Activated CD8-positive, alpha-beta T cell treated with anti-CD3 and anti-CD28 coated beads for 36 hours (primary cell): ENCODE data around the gene NR1H4. TPM values are rescaled to one million over a fixed set of nuclear protein-coding genes. Genes with fewer than 3 reads are reported as not detected.

Experiments
- ATAC-seq: fragments of 200-7000 bp; cut with Tn5 transposase; one replicate; pipeline ENCODE4 v1.10.0; 2021; ENCODE audit warnings: mild to moderate bottlenecking, moderate library complexity
- CTCF ChIA-PET: fragments of 350-600 bp; sonication (Branson Sonifier 250); formaldehyde crosslinking; loops from one replicate; lab custom pipeline; 2021; ENCODE audit warnings: antibody characterized with exemption; lab: Charles Lee
- POLR2A ChIA-PET: fragments of 350-600 bp; sonication (Branson Sonifier 250); formaldehyde crosslinking; loops from one replicate; lab custom pipeline; 2021; ENCODE audit warnings: antibody characterized with exemption; lab: Charles Lee
- DNase-seq: peaks from one replicate; pipeline ENCODE4 v3.0.0-alpha.2; 2020
- H3K27ac Mint-ChIP-seq: one replicate; pipeline ENCODE4 v1.8.0; 2021; ENCODE audit warnings: mild to moderate bottlenecking, mixed read lengths
- H3K27me3 Mint-ChIP-seq: one replicate; pipeline ENCODE4 v1.8.0; 2021; ENCODE audit warnings: mixed read lengths
- H3K36me3 Mint-ChIP-seq: one replicate; pipeline ENCODE4 v1.8.0; 2021; ENCODE audit warnings: low read depth, mixed read lengths
- H3K4me1 Mint-ChIP-seq: one replicate; pipeline ENCODE4 v1.8.0; 2021; ENCODE audit warnings: low read depth, mixed read lengths
- H3K4me3 Mint-ChIP-seq: one replicate; pipeline ENCODE4 v1.8.0; 2021; ENCODE audit warnings: mild to moderate bottlenecking, moderate library complexity, mixed read lengths
- H3K9me3 Mint-ChIP-seq: one replicate; pipeline ENCODE4 v1.8.0; 2021; ENCODE audit warnings: mixed read lengths
- CTCF ChIP-seq: fragments of 200-600 bp; IDR thresholded peaks from one replicate; pipeline ENCODE4 v1.8.0; 2022; ENCODE audit warnings: antibody characterized with exemption, mild to moderate bottlenecking
- intact Hi-C: fragments of 100-400 bp; cut with micrococcal nuclease; formaldehyde crosslinking; loops from one replicate; pipeline ENCODE4 v1.10.0; 2022
- total RNA-seq, 2 experiments: library from RNA; stranded (reverse); gene quantifications; one replicate each; pipeline ENCODE4 v1.2.3, GENCODE V29; 2021

Gene NR1H4
- total RNA-seq, 2 experiments from 2014 or later, result not detected

GRCh38 chr12:100564090-100564489 lies 90.4 kb downstream of the NR1H4 start:
- Mint-ChIP-seq H3K36me3 (no peaks in the 10 kb centered on the region), H3K4me1 (peaks cover 3% of the 10 kb centered on the region), H3K4me3 (no peak overlapping the region), H3K9me3 (no peaks in the 10 kb centered on the region), H3K27me3 (peaks cover 18% of the 10 kb centered on the region), H3K27ac (no peak overlapping the region)
- ATAC-seq, result no peak
- CTCF ChIA-PET, result no interaction called here
- TF ChIP-seq CTCF, result no peak
- intact Hi-C loops, result no loop called here
- POLR2A ChIA-PET, result no interaction called here
- no peak for DNase-seq

- H3K27ac Mint-ChIP-seq, result no peak overlapping the region
- no peak for DNase-seq
- intact Hi-C loops, result no loop called here
- H3K36me3 Mint-ChIP-seq, result no peaks in the 10 kb centered on the region
- H3K4me1 Mint-ChIP-seq, result peaks cover 3% of the 10 kb centered on the region
- ATAC-seq, result no peak
- no peak overlapping the region for H3K4me3 Mint-ChIP-seq
- no peaks in the 10 kb centered on the region for H3K9me3 Mint-ChIP-seq
- H3K27me3 Mint-ChIP-seq, result peaks cover 18% of the 10 kb centered on the region
- TF ChIP-seq CTCF, result no peak
- POLR2A ChIA-PET, result no interaction called here
- CTCF ChIA-PET, result no interaction called here
Observed at GRCh38 chr12:100564905-100565467, 91.3 kb downstream of the NR1H4 start.

GRCh38 chr12:100565987-100566545 lies 92.4 kb downstream of the NR1H4 start:
- ChIA-PET CTCF (no interaction called here), POLR2A (no interaction called here)
- no peaks in the 10 kb centered on the region for H3K9me3 Mint-ChIP-seq
- no peak overlapping the region for H3K27ac Mint-ChIP-seq
- H3K4me3 Mint-ChIP-seq, result no peak overlapping the region
- TF ChIP-seq CTCF, result no peak
- H3K27me3 Mint-ChIP-seq, result peaks cover 19% of the 10 kb centered on the region
- intact Hi-C loops, result no loop called here
- ATAC-seq (no peak), DNase-seq (no peak)
- peaks cover 3% of the 10 kb centered on the region for H3K4me1 Mint-ChIP-seq
- no peaks in the 10 kb centered on the region for H3K36me3 Mint-ChIP-seq

GRCh38 chr12:100566887-100567637 lies 93.4 kb downstream of the NR1H4 start:
- H3K27me3 Mint-ChIP-seq, result peaks cover 20% of the 10 kb centered on the region
- ChIA-PET CTCF (no interaction called here), POLR2A (no interaction called here)
- H3K9me3 Mint-ChIP-seq, result no peaks in the 10 kb centered on the region
- DNase-seq (no peak), ATAC-seq (peak; percentile 27)
- no peaks in the 10 kb centered on the region for H3K36me3 Mint-ChIP-seq
- intact Hi-C loops, result no loop called here
- H3K4me1 Mint-ChIP-seq, result peaks cover 3% of the 10 kb centered on the region
- H3K4me3 Mint-ChIP-seq, result no peak overlapping the region
- no peak for TF ChIP-seq CTCF
- no peak overlapping the region for H3K27ac Mint-ChIP-seq

- CTCF ChIA-PET, result no interaction called here
- H3K27ac Mint-ChIP-seq, result no peak overlapping the region
- H3K4me3 Mint-ChIP-seq, result no peak overlapping the region
- no peak for ATAC-seq
- intact Hi-C loops, result no loop called here
- no peaks in the 10 kb centered on the region for H3K36me3 Mint-ChIP-seq
- POLR2A ChIA-PET, result no interaction called here
- DNase-seq, result no peak
- H3K9me3 Mint-ChIP-seq, result no peaks in the 10 kb centered on the region
- peaks cover 3% of the 10 kb centered on the region for H3K4me1 Mint-ChIP-seq
- no peak for TF ChIP-seq CTCF
- H3K27me3 Mint-ChIP-seq, result peaks cover 21% of the 10 kb centered on the region
Observed at GRCh38 chr12:100567945-100568344, 94.3 kb downstream of the NR1H4 start.
